EH (cell line): ENCODE measurements around the gene TTC36.
"Not testable (repeated sequence)": the region's sequence is repeated elsewhere in the genome, so short reads cannot be mapped to it uniquely, and the experiment has no call there.

ENCODE experiments used
- DNase-seq: peaks from one replicate; pipeline ENCODE4 v3.0.0-alpha.2; 2015; ENCODE audit warnings: low read depth

The TTC36 gene

GRCh38 chr11:118532852-118533768 lies 5.8 kb downstream of the TTC36 start:
- DNase-seq, result no peak

GRCh38 chr11:118533769-118534729 lies 6.8 kb downstream of the TTC36 start:
- DNase-seq, result no peak

GRCh38 chr11:118535261-118535660 lies 8.0 kb downstream of the TTC36 start:
- DNase-seq, result no peak

- peak; percentile 25 for DNase-seq
Observed at GRCh38 chr11:118536726-118537125, 9.5 kb downstream of the TTC36 start.

- DNase-seq, result peak; percentile 32
Observed at GRCh38 chr11:118537409-118537980, 10.2 kb downstream of the TTC36 start.

GRCh38 chr11:118544010-118544646 lies 16.9 kb downstream of the TTC36 start:
- no peak for DNase-seq

- DNase-seq, result no peak
Observed at GRCh38 chr11:118544647-118545010, 17.4 kb downstream of the TTC36 start.

GRCh38 chr11:118545533-118545932 lies 18.3 kb downstream of the TTC36 start:
- DNase-seq, result no peak

GRCh38 chr11:118547132-118547531 lies 19.9 kb downstream of the TTC36 start:
- no peak for DNase-seq

- DNase-seq, result no peak
Observed at GRCh38 chr11:118552341-118552740, 25.1 kb downstream of the TTC36 start.

- DNase-seq, result no peak
Observed at GRCh38 chr11:118560806-118561205, 33.5 kb downstream of the TTC36 start.

- DNase-seq, result peak; percentile 8
Observed at GRCh38 chr11:118565051-118565450, 37.8 kb downstream of the TTC36 start.

- no peak for DNase-seq
Observed at GRCh38 chr11:118569670-118570069, 42.4 kb downstream of the TTC36 start.

- DNase-seq, result no peak
Observed at GRCh38 chr11:118570787-118571186, 43.5 kb downstream of the TTC36 start.

- DNase-seq, result peak; percentile 22
Observed at GRCh38 chr11:118571701-118572060, 44.4 kb downstream of the TTC36 start.

- peak; percentile 82 for DNase-seq
Observed at GRCh38 chr11:118572061-118572980, 45.0 kb downstream of the TTC36 start, which contains the start of gene ARCN1. ARCN1 (plus strand) TSS chr11:118572409; CDS start chr11:118572548, 139 bp downstream.

GRCh38 chr11:118572981-118573550 lies 45.8 kb downstream of the TTC36 start:
- DNase-seq, result peak; percentile 72

GRCh38 chr11:118574636-118575035 lies 47.4 kb downstream of the TTC36 start:
- DNase-seq, result peak; percentile 17

- not testable (repeated sequence) for DNase-seq
Observed at GRCh38 chr11:118577995-118578394, 50.7 kb downstream of the TTC36 start.
